ENCODE measurements around the gene PLA1A.

The PLA1A gene

GRCh38 chr3:119653876-119654275 lies 56.2 kb downstream of the PLA1A start:
- H3K4me3 ChIP-seq (ENCODE audit: low read length): no peak overlapping the region
- no peak for DNase-seq (ENCODE audit: low read depth)
- TF ChIP-seq CTCF (conservative IDR thresholded peaks at IDR 0.05; ENCODE audit: low read depth, low read length): no peak

DNA sequence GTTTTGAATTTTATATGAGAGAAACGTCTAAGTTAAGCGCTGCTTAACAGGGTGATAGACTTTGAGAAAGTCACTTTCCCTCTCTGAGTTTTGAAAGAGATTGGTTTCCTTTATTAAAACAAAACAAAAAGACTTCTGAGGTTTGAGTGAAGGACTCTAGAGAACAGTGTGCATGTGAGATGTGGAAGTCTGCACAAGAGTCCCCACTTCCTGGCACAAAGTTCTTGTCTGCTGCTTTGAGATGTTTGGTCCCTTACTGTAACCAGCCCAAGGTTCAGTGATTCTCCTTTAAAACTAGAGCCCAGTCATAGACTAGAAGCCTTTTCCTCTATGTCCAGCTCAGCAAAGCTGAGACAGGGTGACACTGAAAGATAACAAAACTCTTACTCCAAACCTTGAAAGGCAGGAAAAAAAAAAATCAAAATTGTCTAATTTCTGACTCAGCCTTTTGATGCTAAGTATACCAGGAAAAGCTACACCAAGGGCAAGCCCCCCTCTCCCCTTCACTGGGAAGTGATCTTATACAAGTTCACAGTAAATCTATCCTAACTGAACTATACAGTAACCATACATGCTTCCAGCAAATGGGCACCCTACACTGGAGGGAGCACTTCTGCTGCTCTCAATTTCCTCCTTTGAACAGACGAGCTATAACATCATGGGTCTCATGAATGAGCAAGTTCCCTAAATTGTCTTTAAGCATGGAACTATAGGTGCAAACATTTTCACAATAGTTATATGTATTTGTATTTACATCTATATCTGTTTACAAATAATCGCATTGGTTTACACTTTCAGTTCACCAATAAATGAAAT lies 60.4 kb downstream of the PLA1A start:
- no peak for TF ChIP-seq CTCF (conservative IDR thresholded peaks at IDR 0.05; ENCODE audit: low read depth, low read length)
- H3K4me3 ChIP-seq (ENCODE audit: low read length): no peak overlapping the region
- no peak for DNase-seq (ENCODE audit: low read depth)

- DNase-seq (ENCODE audit: low read depth): no peak
- H3K4me3 ChIP-seq (ENCODE audit: low read length): no peak overlapping the region
- no peak for TF ChIP-seq CTCF (conservative IDR thresholded peaks at IDR 0.05; ENCODE audit: low read depth, low read length)
Measured at GRCh38 chr3:119658994-119659393, 61.3 kb downstream of the PLA1A start.

DNA sequence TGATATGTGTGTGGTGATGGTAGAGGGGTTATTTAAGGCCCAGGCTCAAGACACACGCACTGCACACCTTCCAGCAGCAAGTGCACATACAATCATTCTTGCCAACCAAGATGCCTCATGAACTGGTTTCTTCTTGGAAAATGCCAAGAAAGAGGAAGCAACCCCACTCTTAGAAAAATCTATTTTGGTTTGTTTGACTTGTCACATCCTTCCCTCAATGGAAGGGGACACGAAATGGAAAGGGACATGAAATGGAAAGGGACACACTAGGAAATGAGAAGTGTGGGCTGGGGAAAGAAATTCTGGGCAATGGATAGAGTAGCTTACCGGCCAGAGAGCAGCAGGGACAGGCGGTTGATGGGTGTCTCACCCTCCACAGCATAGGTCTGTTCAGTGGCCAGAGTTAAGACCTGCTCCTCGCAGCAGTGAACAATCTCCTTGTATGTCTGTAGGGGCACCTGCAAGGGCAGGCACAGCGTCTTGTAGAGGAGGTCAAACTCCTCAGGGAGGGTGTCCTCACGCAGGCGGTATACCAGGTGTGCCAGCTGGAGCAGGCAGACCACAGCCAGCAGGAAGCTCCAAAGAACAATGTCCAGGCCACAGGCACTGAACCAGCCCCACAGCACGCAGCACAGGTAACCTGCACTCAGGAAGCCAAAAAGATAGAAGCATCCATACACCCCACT lies 62.1 kb downstream of the PLA1A start:
- H3K4me3 ChIP-seq (ENCODE audit: low read length): no peak overlapping the region
- DNase-seq (ENCODE audit: low read depth): no peak
- no peak for TF ChIP-seq CTCF (conservative IDR thresholded peaks at IDR 0.05; ENCODE audit: low read depth, low read length)

DNA sequence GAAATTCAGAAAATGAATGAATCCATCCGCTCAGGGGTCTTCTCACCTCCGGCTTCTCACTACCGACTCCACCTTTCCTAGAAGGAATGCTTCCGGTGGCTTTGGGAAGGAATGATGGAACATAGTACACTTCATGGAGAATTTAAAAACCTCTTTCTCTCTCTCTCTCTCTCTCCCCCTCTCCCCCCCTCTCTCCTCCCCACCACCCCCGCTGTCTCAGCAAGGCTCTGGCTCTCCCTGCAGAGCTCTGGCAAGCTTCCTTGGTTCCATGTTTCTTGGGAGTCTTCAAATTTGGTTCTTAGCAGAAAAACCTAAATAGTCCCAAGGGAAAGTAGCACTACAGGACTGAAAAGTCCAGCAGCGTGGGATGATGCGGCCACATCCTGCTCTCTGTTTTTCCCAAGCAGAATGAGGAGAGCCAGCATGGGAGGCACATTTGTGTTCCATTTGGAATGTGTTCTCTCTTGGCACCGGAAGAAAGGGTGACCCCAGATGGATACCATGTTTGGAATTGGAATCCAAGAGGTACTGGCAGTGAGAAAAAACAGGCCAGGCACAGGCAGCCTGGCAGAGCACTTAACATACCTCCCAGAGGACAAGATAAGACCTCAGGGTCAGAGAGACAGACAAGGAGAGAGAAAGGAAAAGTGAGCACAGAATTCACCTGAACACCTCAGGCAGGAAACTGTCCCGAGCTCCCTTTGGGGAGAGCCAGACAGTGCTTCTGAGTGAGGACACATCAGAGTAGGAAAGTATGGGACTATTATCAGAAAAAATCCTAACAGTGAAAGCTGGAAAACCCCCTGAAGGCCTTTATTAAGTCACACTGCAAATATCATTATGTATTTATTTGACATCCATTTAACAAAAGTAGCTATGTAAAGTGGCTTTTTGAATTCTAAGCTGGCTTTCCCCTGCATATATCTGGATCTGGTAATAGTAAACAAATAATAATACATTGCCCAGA lies 63.1 kb downstream of the PLA1A start, which contains the start of gene POPDC2:
Gene POPDC2 (minus strand): TSS at position 116 of the 967 bp plus-strand sequence. CDS start 166 bp downstream, outside the sequence.
- H3K4me3 ChIP-seq (ENCODE audit: low read length): no peak within 1 kb of the TSS
- DNase-seq (ENCODE audit: low read depth): no peak
- no peak for TF ChIP-seq CTCF (conservative IDR thresholded peaks at IDR 0.05; ENCODE audit: low read depth, low read length)

DNA sequence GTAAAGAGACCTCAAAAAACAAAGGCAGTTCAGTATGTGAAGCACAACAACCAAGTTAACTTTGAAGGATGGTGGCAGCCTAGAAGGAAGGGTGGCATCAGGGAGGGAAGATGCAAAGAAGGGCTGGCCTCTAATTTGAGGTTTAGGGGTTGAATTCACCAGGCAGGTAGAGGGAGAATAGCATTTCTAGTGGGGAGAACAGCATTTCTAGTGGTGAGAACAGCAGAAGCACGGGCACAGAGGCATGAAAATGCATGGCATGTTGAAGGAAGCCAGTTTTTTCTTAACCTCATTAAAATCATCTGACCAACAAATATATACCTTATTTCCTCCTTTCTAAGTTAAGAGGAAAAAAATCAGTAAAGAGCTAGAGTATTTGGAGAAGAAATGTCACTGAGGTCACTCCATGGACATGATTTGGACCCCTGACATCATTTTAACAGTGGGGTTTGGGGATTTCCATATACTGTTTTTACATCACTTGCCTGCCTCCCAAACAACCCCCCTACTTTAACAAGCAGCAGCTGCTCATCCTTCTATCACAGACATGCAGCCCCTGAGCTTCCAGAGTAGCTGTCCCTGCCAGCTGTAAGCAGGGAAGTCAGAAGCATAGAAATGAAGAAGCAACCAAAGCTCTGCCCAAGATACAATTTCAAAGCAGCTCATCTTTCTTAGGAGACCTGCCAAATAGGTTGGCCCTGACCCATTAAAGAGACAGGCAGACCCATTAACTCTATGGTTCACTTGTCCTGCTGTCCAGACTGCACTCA lies 65.1 kb downstream of the PLA1A start:
- TF ChIP-seq CTCF (conservative IDR thresholded peaks at IDR 0.05; ENCODE audit: low read depth, low read length): peak; percentile 25
- no peak overlapping the region for H3K4me3 ChIP-seq (ENCODE audit: low read length)
- no peak for DNase-seq (ENCODE audit: low read depth)

All from retinal pigment epithelial cell (primary cell).